GM04503 (cell line): Measurements from ENCODE around the gene CAMK4.

ENCODE experiments used
- DNase-seq: peaks from one replicate; pipeline ENCODE4 v3.0.0-alpha.2; 2012; ENCODE audit warnings: low read depth

Gene CAMK4

GRCh38 chr5:111494355-111494999, 270.3 kb downstream of the CAMK4 start:
- DNase-seq = no peak

GRCh38 chr5:111495159-111495558, 271.0 kb downstream of the CAMK4 start:
- no peak for DNase-seq

GRCh38 chr5:111498346-111498745, 274.2 kb downstream of the CAMK4 start:
- DNase-seq = no peak

- no peak for DNase-seq
Measured at GRCh38 chr5:111502956-111503355, 278.8 kb downstream of the CAMK4 start.

GRCh38 chr5:111505096-111505495, 280.9 kb downstream of the CAMK4 start:
- DNase-seq = no peak

- DNase-seq = no peak
Measured at GRCh38 chr5:111507276-111507675, 283.1 kb downstream of the CAMK4 start.

- no peak for DNase-seq
Measured at GRCh38 chr5:111509119-111509518, 284.9 kb downstream of the CAMK4 start.

- no peak for DNase-seq
Measured at GRCh38 chr5:111511174-111511830, 287.1 kb downstream of the CAMK4 start.

GRCh38 chr5:111511831-111512374, 287.7 kb downstream of the CAMK4 start:
- no peak for DNase-seq

- DNase-seq = peak; percentile 79
Measured at GRCh38 chr5:111512375-111513130, 288.4 kb downstream of the CAMK4 start, which contains the start of gene STARD4. Gene STARD4 (minus strand): TSS chr5:111512535. CDS start chr5:111507433, 5,102 bp downstream.

- DNase-seq = no peak
Measured at GRCh38 chr5:111513131-111513520, 288.9 kb downstream of the CAMK4 start.

GRCh38 chr5:111514087-111514486, 289.9 kb downstream of the CAMK4 start:
- no peak for DNase-seq

GRCh38 chr5:111517853-111518501, 293.8 kb downstream of the CAMK4 start:
- DNase-seq = no peak

GRCh38 chr5:111518777-111519176, 294.6 kb downstream of the CAMK4 start:
- DNase-seq = no peak

GRCh38 chr5:111520908-111521307, 296.7 kb downstream of the CAMK4 start:
- DNase-seq = no peak

- no peak for DNase-seq
Measured at GRCh38 chr5:111528056-111528455, 303.9 kb downstream of the CAMK4 start.

- DNase-seq = no peak
Measured at GRCh38 chr5:111530298-111530740, 306.1 kb downstream of the CAMK4 start.

- DNase-seq = no peak
Measured at GRCh38 chr5:111532886-111533582, 308.9 kb downstream of the CAMK4 start.

GRCh38 chr5:111535879-111536549, 311.8 kb downstream of the CAMK4 start:
- DNase-seq = no peak

- DNase-seq = no peak
Measured at GRCh38 chr5:111537141-111538024, 313.2 kb downstream of the CAMK4 start.
